PC-3 (cell line): ENCODE results near the gene HHIPL2. TPM values are rescaled to one million over a fixed set of nuclear protein-coding genes. Genes with fewer than 3 reads are reported as not detected.

Experiments
- ATAC-seq: fragments of 200-7000 bp; cut with Tn5 transposase; 2 replicates; pipeline ENCODE4 v1.9.1; 2020; ENCODE audit warnings: mild to moderate bottlenecking, moderate library complexity
- BruUV-seq: library from RNA; stranded (reverse); fragments of 400-500 nt; replicated peaks from 2 replicates; lab custom pipeline; 2021; lab: Mats Ljungman, UMichigan
- CTCF ChIA-PET: fragments of 300-600 bp; sonication (Branson Sonifier 250); formaldehyde crosslinking; loops from one replicate; lab custom pipeline; 2022; ENCODE audit warnings: antibody characterized with exemption; lab: Charles Lee
- POLR2A ChIA-PET: fragments of 300-600 bp; sonication (Branson Sonifier 250); formaldehyde crosslinking; loops from one replicate; lab custom pipeline; 2022; ENCODE audit warnings: antibody characterized with exemption; ENCODE audit not compliant: unreplicated experiment; lab: Charles Lee
- DNase-seq: peaks from one replicate; pipeline ENCODE4 v3.0.0-alpha.2; 2015
- H2AFZ ChIP-seq: fragments of 300-600 bp; sonication (generic); 2 replicates; pipeline ENCODE4 v1.6.0; 2016; ENCODE audit warnings: antibody characterized with exemption, low read length
- H3F3A ChIP-seq: fragments of 300-600 bp; sonication (generic); one replicate; pipeline ENCODE4 v1.6.0; 2017; ENCODE audit warnings: antibody characterized with exemption, low read length, control low read depth, mild to moderate bottlenecking; ENCODE audit not compliant: unreplicated experiment
- H3K27ac ChIP-seq: fragments of 300-600 bp; sonication (generic); 2 replicates; pipeline ENCODE4 v1.5.1; 2016; ENCODE audit warnings: mild to moderate bottlenecking, low read length
- H3K27me3 ChIP-seq: fragments of 300-600 bp; sonication (generic); 2 replicates; pipeline ENCODE4 v1.6.1; 2016; ENCODE audit warnings: low read length, mixed read lengths
- H3K36me3 ChIP-seq: fragments of 300-600 bp; sonication (generic); 2 replicates; pipeline ENCODE4 v1.6.1; 2016; ENCODE audit warnings: low read depth, mixed run types, low read length, mixed read lengths
- H3K4me1 ChIP-seq: fragments of 300-600 bp; sonication (generic); 2 replicates; pipeline ENCODE4 v1.5.1; 2016; ENCODE audit warnings: low read length; ENCODE audit not compliant: insufficient read depth
- H3K4me2 ChIP-seq: fragments of 300-600 bp; sonication (generic); 2 replicates; pipeline ENCODE4 v1.6.0; 2016; ENCODE audit warnings: low read length
- H3K4me3 ChIP-seq: fragments of 300-600 bp; sonication (generic); 2 replicates; pipeline ENCODE4 v1.5.1; 2016; ENCODE audit warnings: mild to moderate bottlenecking, low read length, mixed read lengths
- H3K79me2 ChIP-seq: fragments of 300-600 bp; sonication (generic); 2 replicates; pipeline ENCODE4 v1.6.1; 2017; ENCODE audit warnings: low read length, mixed read lengths
- H3K9ac ChIP-seq: fragments of 300-600 bp; sonication (generic); 2 replicates; pipeline ENCODE4 v1.6.0; 2016; ENCODE audit warnings: mild to moderate bottlenecking, low read length
- H3K9me2 ChIP-seq: fragments of 300-600 bp; sonication (generic); replicated peaks from 2 replicates; pipeline ENCODE4 v1.6.1; 2016; ENCODE audit warnings: mixed run types, low read length, mixed read lengths
- H3K9me3 ChIP-seq: fragments of 300-600 bp; sonication (generic); 2 replicates; pipeline ENCODE4 v1.6.1; 2016; ENCODE audit warnings: low read length, mixed read lengths
- H4K20me1 ChIP-seq: fragments of 300-600 bp; sonication (generic); 2 replicates; pipeline ENCODE4 v1.6.1; 2016; ENCODE audit warnings: low read length, mixed read lengths
- EZH2 ChIP-seq: fragments of 300-600 bp; sonication (generic); IDR thresholded peaks from one replicate; pipeline ENCODE4 v1.6.1; 2017; ENCODE audit warnings: antibody characterized with exemption, mild to moderate bottlenecking, low read length; ENCODE audit not compliant: unreplicated experiment
- EZH2phosphoT487 ChIP-seq: fragments of 300-600 bp; sonication (generic); IDR thresholded peaks from 2 replicates; pipeline ENCODE4 v1.6.1; 2018; ENCODE audit warnings: mild to moderate bottlenecking, antibody characterized with exemption, low read length, borderline replicate concordance
- intact Hi-C: fragments of 100-400 bp; cut with micrococcal nuclease; formaldehyde crosslinking; loops from 2 replicates; pipeline ENCODE4 v1.9.0; 2023
- total RNA-seq: library from RNA; depleted of rRNA; stranded (reverse); fragments of >200 nt; gene quantifications from 2 replicates; pipeline ENCODE4 v1.2.3, GENCODE V29; 2014
- TF ChIP-seq, protein P1 (sequence below): fragments of 300-600 bp; sonication (generic); conservative IDR thresholded peaks from 2 replicates; pipeline ENCODE4 v1.5.1; 2017; ENCODE audit warnings: antibody characterized with exemption, low read depth, mild to moderate bottlenecking, low read length

The HHIPL2 gene
- total RNA-seq, 1 experiment from 2014 or later: 1.2 TPM

DNA sequence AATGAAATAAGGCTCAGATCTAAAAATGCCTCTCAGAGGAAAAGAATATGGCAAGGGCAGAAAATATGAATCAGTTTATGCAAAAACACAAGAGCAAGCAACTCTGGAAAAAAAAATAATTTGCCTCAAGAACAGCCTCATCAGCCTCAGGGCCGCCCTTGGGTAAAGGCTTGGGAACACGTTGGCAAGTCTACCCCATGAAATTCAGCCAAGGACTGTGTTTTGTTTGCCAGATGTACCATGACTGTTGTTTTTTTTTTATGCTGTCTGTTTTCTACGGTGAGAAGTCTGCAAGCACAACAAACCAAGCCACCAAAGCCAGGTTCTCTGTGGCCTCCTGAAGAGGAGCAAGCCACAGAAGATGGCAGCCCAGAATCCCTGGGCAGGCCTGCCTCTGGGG lies 18.0 kb downstream of the HHIPL2 start:
- Histone ChIP-seq H3K27ac (no peak overlapping the region), H3K9ac (no peak overlapping the region), H3K27me3 (no peaks in the 10 kb centered on the region), H3K4me3 (no peak overlapping the region), H3K4me1 (no peaks in the 10 kb centered on the region), H3K9me3 (no peaks in the 10 kb centered on the region), H2AFZ (no peak overlapping the region), H4K20me1 (no peaks in the 10 kb centered on the region), H3F3A (no peaks in the 10 kb centered on the region), H3K36me3 (no peaks in the 10 kb centered on the region), H3K9me2 (no peaks in the 10 kb centered on the region), H3K79me2 (no peaks in the 10 kb centered on the region), H3K4me2 (no peak overlapping the region)
- POLR2A ChIA-PET: interaction anchor here (0.6 kb wide), 1 partner anchor 60 kb away, joined by 10 read pairs; the partner anchor contains the start of gene TAF1A
- ATAC-seq (no peak), DNase-seq (no peak)
- CTCF ChIA-PET: no interaction called here
- TF ChIP-seq, protein P1, sequence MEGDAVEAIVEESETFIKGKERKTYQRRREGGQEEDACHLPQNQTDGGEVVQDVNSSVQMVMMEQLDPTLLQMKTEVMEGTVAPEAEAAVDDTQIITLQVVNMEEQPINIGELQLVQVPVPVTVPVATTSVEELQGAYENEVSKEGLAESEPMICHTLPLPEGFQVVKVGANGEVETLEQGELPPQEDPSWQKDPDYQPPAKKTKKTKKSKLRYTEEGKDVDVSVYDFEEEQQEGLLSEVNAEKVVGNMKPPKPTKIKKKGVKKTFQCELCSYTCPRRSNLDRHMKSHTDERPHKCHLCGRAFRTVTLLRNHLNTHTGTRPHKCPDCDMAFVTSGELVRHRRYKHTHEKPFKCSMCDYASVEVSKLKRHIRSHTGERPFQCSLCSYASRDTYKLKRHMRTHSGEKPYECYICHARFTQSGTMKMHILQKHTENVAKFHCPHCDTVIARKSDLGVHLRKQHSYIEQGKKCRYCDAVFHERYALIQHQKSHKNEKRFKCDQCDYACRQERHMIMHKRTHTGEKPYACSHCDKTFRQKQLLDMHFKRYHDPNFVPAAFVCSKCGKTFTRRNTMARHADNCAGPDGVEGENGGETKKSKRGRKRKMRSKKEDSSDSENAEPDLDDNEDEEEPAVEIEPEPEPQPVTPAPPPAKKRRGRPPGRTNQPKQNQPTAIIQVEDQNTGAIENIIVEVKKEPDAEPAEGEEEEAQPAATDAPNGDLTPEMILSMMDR: no peak
- intact Hi-C loops: no loop called here
- BruUV-seq: no TSS peak

DNA sequence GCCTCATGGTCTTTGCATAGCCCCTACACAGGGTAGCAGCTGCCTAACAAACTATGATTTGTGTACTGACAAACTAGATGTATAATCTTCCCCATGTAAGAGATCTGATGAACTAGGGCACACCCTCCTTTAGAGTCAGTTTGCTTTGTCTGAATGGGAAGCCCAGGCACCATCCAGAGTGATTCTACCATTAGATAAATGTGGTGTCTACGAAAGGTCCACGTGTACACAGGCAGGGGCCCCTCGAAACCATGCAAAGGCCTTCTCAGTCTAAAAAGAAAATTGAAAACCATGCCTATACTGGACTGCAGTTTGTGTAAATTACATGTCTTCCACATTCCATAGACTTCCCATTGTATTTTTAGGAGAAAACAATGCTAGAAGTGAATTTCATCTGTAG lies 18.7 kb downstream of the HHIPL2 start:
- Histone ChIP-seq H3K4me3 (no peak overlapping the region), H3K27me3 (no peaks in the 10 kb centered on the region), H3K9ac (no peak overlapping the region), H2AFZ (no peak overlapping the region), H3F3A (no peaks in the 10 kb centered on the region), H3K27ac (no peak overlapping the region), H3K36me3 (no peaks in the 10 kb centered on the region), H3K4me2 (no peak overlapping the region), H3K9me3 (no peaks in the 10 kb centered on the region), H3K79me2 (no peaks in the 10 kb centered on the region), H3K9me2 (no peaks in the 10 kb centered on the region), H3K4me1 (no peaks in the 10 kb centered on the region), H4K20me1 (no peaks in the 10 kb centered on the region)
- ChIA-PET POLR2A (interaction anchor here (0.6 kb wide), 1 partner anchor 61 kb away, joined by 10 read pairs; the partner anchor contains the start of gene TAF1A), CTCF (interaction anchor here (0.7 kb wide), 1 partner anchor 9 kb away, joined by 3 read pairs; no protein-coding TSS in a partner anchor)
- intact Hi-C loops: no loop called here
- no peak for DNase-seq
- no peak for TF ChIP-seq EZH2phosphoT487
- TF ChIP-seq, protein P1: no peak
- TF ChIP-seq EZH2: no peak
- ATAC-seq: no peak
- no TSS peak for BruUV-seq

DNA sequence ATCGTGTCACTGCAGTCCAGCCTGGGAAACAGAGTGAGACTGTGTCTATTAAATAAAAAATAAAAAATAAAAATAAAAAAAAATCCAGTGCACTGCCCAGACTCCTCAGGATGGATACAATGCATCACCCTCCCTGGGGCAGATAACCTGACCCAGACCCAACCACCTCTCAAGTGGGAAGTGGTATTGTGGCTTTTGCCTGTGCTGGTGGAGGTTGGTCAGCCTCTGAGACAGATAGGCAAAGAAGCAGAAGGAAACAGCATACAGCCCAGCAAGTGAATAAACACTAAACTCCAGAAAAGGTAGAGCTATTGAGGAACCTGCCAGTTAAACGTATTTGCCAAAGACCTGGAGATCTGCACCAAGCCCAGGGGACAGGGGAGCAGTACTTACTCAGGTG lies 22.0 kb downstream of the HHIPL2 start:
- Histone ChIP-seq H3K9me2 (no peaks in the 10 kb centered on the region), H3K36me3 (no peaks in the 10 kb centered on the region), H3K4me3 (no peak overlapping the region), H2AFZ (no peak overlapping the region), H4K20me1 (no peaks in the 10 kb centered on the region), H3K4me2 (no peak overlapping the region), H3K9ac (no peak overlapping the region), H3K9me3 (no peaks in the 10 kb centered on the region), H3K4me1 (peaks cover 18% of the 10 kb centered on the region), H3K27ac (no peak overlapping the region), H3F3A (no peaks in the 10 kb centered on the region), H3K79me2 (no peaks in the 10 kb centered on the region), H3K27me3 (no peaks in the 10 kb centered on the region)
- ChIA-PET POLR2A (no interaction called here), CTCF (no interaction called here)
- TF ChIP-seq EZH2phosphoT487: no peak
- TF ChIP-seq EZH2: no peak
- TF ChIP-seq, protein P1: no peak
- intact Hi-C loops: no loop called here
- DNase-seq (no peak), ATAC-seq (no peak)
- no TSS peak for BruUV-seq
